T-helper 2 cell treated with Interferon-gamma antibody and Interleukin-4, amounts not matched to agents 100 ng/mL and 5 ng/mL, for 36 hours (primary cell): Measurements from ENCODE around the gene CLEC16A. TPM values are rescaled to one million over a fixed set of nuclear protein-coding genes. Genes with fewer than 3 reads are reported as not detected.

Source experiments
- intact Hi-C: fragments of 100-400 bp; cut with micrococcal nuclease; formaldehyde crosslinking; loops from one replicate; pipeline ENCODE4 v1.15.1; 2023
- total RNA-seq: library from RNA; stranded (reverse); gene quantifications from 2 replicates; pipeline ENCODE4 v1.2.3, GENCODE V29; 2022

Gene CLEC16A
- total RNA-seq, 1 donor from 2014 or later, result 31.0 TPM

DNA sequence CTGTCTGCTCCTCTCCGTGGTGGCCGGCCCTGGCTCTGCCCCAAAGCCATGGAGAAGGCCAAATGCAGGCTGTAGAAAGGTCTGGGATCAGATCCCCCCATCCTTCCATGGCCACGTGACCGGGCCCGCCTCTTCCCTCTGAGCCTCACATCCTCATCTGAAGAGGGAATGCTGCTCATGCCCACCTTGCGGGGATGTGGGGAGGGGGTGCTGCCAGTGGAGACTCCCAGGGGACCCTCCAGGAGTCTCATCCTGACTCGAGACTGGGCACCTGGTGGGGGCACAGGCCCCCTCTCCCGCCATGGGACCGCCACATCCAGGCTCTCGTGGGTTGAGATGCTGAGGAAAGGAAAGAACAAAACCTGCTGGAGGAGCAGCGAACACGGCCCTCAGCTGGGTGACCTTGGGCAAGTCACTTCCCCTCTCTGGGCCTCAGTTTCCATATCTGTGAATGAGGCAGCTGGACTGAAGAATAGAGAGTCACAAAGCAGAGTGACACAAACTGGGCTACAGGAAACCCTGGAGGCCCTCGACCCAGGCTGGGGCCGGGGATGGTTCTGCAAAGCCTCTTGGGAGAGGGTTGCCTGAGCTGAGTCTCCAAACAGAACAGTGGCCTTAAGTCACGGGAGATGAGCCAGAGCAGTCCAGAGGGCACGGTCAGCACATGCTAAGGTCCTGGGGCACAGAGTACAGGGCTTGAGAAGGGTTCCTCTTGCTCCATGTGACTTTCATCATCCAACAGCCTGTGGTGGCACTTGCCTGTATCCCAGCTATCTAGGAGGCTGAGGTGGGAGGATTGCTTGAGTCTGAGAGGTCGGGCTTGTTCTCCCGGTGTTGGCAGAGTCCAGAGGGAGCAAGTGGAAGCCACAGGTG is 281.5 kb downstream of the CLEC16A start:
- intact Hi-C loops, result loop anchor here (1.0 to 2.0 kb wide), 5 partner anchors 7 to 174 kb away; no protein-coding TSS in a partner anchor

DNA sequence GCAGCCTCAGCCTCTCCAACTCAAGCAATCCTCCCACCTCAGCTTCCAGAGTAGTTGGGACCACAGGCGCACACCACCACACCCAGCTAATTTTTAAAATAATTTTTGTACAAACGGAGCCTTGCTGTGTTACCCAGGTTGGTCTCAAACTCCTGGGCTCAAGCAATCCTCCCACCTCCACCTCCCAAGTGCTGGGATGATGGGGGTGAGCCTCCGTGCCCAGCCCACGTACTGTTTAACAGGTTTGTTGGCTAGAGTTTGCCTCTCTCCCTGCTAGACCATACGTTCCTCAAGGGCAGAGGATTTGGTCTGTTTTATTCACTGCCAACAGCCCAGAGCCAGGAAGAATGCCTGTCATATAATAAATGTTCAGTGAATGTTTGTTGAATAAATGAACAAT is 285.1 kb downstream of the CLEC16A start:
- intact Hi-C loops, result no loop called here

DNA sequence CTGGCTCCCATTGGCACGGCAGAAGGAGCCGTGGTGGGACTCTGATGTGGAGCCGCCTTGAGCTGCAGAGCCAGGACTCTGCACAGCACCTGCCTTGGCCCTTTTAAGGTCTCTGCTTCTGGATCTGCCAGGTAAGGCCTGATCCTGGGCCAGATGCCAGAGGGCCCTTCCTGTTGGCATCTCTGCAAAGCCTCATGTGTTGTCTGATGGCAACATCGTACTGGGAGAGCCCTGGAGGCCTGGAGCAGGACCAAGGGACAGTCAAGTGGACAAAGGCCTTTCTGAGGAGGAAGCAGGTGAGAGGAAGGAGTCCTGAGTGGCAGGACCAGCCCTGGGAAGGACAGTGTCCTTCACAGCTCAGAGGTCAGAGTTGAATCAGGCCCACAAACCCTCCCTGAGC is 285.5 kb downstream of the CLEC16A start:
- intact Hi-C loops, result loop anchor here (5.0 kb wide), 1 partner anchor 38 kb away; no protein-coding TSS in a partner anchor

DNA sequence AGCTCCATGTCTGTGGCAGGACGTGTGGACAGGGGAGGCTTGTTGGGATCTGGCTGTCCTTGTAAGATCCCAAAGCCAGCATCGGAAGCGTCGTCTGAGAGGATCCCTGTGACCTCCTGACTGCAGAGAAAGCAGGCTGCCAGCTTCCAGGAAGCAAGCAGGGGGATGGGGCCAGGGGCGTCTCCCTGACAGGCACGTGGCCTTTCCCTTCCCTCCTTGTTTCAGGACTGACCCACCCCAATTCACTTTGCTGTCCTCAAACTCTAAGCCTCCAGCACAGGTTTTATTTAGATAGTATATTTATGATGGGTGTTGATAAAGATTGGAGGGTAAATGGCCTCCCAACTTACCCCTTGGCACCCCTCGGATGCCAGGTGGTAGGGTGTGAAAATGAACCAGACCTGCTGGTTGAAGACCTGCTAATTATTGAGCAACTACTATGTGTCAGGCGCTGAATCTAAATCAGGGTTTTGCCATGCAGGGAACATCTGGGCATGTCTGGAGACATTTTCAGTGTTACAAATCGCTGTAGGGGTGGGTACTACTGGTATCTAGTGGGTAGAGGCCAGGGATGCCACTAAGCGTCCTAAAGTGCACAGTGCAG is 287.1 kb downstream of the CLEC16A start:
- intact Hi-C loops, result loop anchor here (5.0 kb wide), 1 partner anchor 39 kb away; no protein-coding TSS in a partner anchor

Other genes starting within 250 kb of the CLEC16A start
- not detected in 2 replicates for gene TEKT5, start 249.6 kb upstream of the CLEC16A start, total RNA-seq
- gene NUBP1, start 200.7 kb upstream of the CLEC16A start, total RNA-seq, result 34.3 TPM in 2 replicates
- not detected in 2 replicates for gene TVP23A, start 125.8 kb upstream of the CLEC16A start, total RNA-seq
- 34.4 and 36.0 TPM in 2 replicates for gene CIITA, start 67.4 kb upstream of the CLEC16A start, total RNA-seq
- gene DEXI, start 2.1 kb upstream of the CLEC16A start, total RNA-seq, result 24.1 and 25.8 TPM in 2 replicates